ENCODE results near the gene ERI3. TPM values are rescaled to one million over a fixed set of nuclear protein-coding genes. Genes with fewer than 3 reads are reported as not detected.
A peak's percentile ranks its signal among the peaks of the same experiment; 100 is the strongest.

Gene ERI3
- total RNA-seq, 4 donors from 2014 or later = 11.2 to 30.4 (median 20.8) TPM

GRCh38 chr1:44294588-44295007 lies 60.5 kb downstream of the ERI3 start:
- peak; percentile 64 for DNase-seq
- Histone ChIP-seq H3K9me3 (no peaks in the 10 kb centered on the region), H3K4me3 (no peak overlapping the region), H3K27me3 (no peaks in the 10 kb centered on the region), H3K4me1 (peaks cover 9 to 22% (median 15%) of the 10 kb centered on the region in 4 donors), H3K27ac (peak overlapping the region; percentile 34 to 62 (median 42)), H3K36me3 (peaks cover 0 to 6% (median 0%) of the 10 kb centered on the region in 4 donors)
- intact Hi-C loops (cut with DNase I; ENCODE audit: low total_unique reads) (no loop called here), in situ Hi-C loops (cut with MboI; ENCODE audit: low pct_ligation_motif_present in 1 of 4, low pct_unique_long_range_greater_than_20kb in 1 of 4, low sequenced_read_pairs in 3 of 4) (loop anchor here in 1 of 4 donors (10.0 kb wide), 1 partner anchor 70 kb away; no protein-coding TSS in a partner anchor)
- 51 to 100% methylated on average over 1 to 4 of the region's 4 CpGs for WGBS, 2 donors (ENCODE audit: low coverage in 1 of 2)
- TF ChIP-seq CTCF (IDR thresholded peaks at IDR 0.05) (peak; percentile 42 to 78 (median 56)), POLR2A (IDR thresholded peaks at IDR 0.05) (no peak), POLR2AphosphoS5 (IDR thresholded peaks at IDR 0.05) (peak in 1 of 3 donors; percentile 32)

GRCh38 chr1:44293761-44294315 lies 61.2 kb downstream of the ERI3 start:
- peak overlapping the region; percentile 34 to 62 (median 42) for H3K27ac ChIP-seq
- 13 to 40% methylated on average over 3 to 9 of the region's 9 CpGs for WGBS, 2 donors (ENCODE audit: low coverage in 1 of 2)
- in situ Hi-C loops (cut with MboI; ENCODE audit: low pct_ligation_motif_present in 1 of 4, low pct_unique_long_range_greater_than_20kb in 1 of 4, low sequenced_read_pairs in 3 of 4) (loop anchor here in 1 of 4 donors (10.0 kb wide), 1 partner anchor 69 kb away; no protein-coding TSS in a partner anchor), intact Hi-C loops (cut with DNase I; ENCODE audit: low total_unique reads) (no loop called here)
- peaks cover 0 to 6% (median 0%) of the 10 kb centered on the region in 4 donors for H3K36me3 ChIP-seq
- H3K4me3 ChIP-seq = no peak overlapping the region
- TF ChIP-seq CTCF (IDR thresholded peaks at IDR 0.05) (peak in 3 of 5 experiments; percentile 20 to 51 (median 39)), POLR2AphosphoS5 (IDR thresholded peaks at IDR 0.05) (no peak)
- H3K4me1 ChIP-seq = peaks cover 9 to 29% (median 22%) of the 10 kb centered on the region in 4 donors
- DNase-seq = peak; percentile 53
- no peaks in the 10 kb centered on the region for H3K9me3 ChIP-seq
- no peaks in the 10 kb centered on the region for H3K27me3 ChIP-seq

- peaks cover 0 to 2% (median 0%) of the 10 kb centered on the region in 4 donors for H3K36me3 ChIP-seq
- in situ Hi-C loops (cut with MboI; ENCODE audit: low pct_ligation_motif_present in 1 of 4, low pct_unique_long_range_greater_than_20kb in 1 of 4, low sequenced_read_pairs in 3 of 4) = loop anchor here in 1 of 4 donors (10.0 kb wide), 1 partner anchor 68 kb away; no protein-coding TSS in a partner anchor
- intact Hi-C loops (cut with DNase I; ENCODE audit: low total_unique reads) = no loop called here
- H3K4me1 ChIP-seq = peaks cover 9 to 35% (median 27%) of the 10 kb centered on the region in 4 donors
- DNase-seq = no peak
- H3K9me3 ChIP-seq = no peaks in the 10 kb centered on the region
- no peaks in the 10 kb centered on the region for H3K27me3 ChIP-seq
- no peak for TF ChIP-seq CTCF (IDR thresholded peaks at IDR 0.05)
- TF ChIP-seq POLR2AphosphoS5 (IDR thresholded peaks at IDR 0.05) = no peak
- no peak for TF ChIP-seq EP300 (IDR thresholded peaks at IDR 0.05; ENCODE audit: low read depth)
- no peak for TF ChIP-seq POLR2A (IDR thresholded peaks at IDR 0.05)
- no peak overlapping the region for H3K4me3 ChIP-seq
- no peak overlapping the region for H3K27ac ChIP-seq
- WGBS, 2 donors (ENCODE audit: low coverage in 1 of 2) = 92% methylated on average over 10 of the region's 10 CpGs; no CpG with 5 or more reads in 1 of the 2 donors
Measured at GRCh38 chr1:44292651-44293050, 62.4 kb downstream of the ERI3 start.

- 80 to 86% methylated on average over 4 to 11 of the region's 11 CpGs for WGBS, 2 donors (ENCODE audit: low coverage in 1 of 2)
- no peak for DNase-seq
- in situ Hi-C loops (cut with MboI; ENCODE audit: low pct_ligation_motif_present in 1 of 4, low pct_unique_long_range_greater_than_20kb in 1 of 4, low sequenced_read_pairs in 3 of 4) (loop anchor here in 1 of 4 donors (10.0 kb wide), 1 partner anchor 66 kb away; no protein-coding TSS in a partner anchor), intact Hi-C loops (cut with DNase I; ENCODE audit: low total_unique reads) (no loop called here)
- Histone ChIP-seq H3K4me3 (no peak overlapping the region), H3K36me3 (no peaks in the 10 kb centered on the region), H3K27me3 (no peaks in the 10 kb centered on the region), H3K27ac (no peak overlapping the region), H3K9me3 (no peaks in the 10 kb centered on the region), H3K4me1 (peaks cover 9 to 35% (median 27%) of the 10 kb centered on the region in 4 donors)
- TF ChIP-seq POLR2A (IDR thresholded peaks at IDR 0.05) = no peak
- TF ChIP-seq EP300 (IDR thresholded peaks at IDR 0.05; ENCODE audit: low read depth) = no peak
- no peak for TF ChIP-seq CTCF (IDR thresholded peaks at IDR 0.05)
- no peak for TF ChIP-seq POLR2AphosphoS5 (IDR thresholded peaks at IDR 0.05)
Measured at GRCh38 chr1:44290250-44291094, 64.6 kb downstream of the ERI3 start.
